Ishikawa (cell line): ENCODE data around the gene THRB.

Experiments
- CEBPB ChIP-seq: IDR thresholded peaks from 2 replicates; pipeline ENCODE4 v1.6.1; 2012
- CREB1 ChIP-seq: IDR thresholded peaks from 2 replicates; pipeline ENCODE4 v1.6.1; 2012; ENCODE audit warnings: low read depth
- EGR1 ChIP-seq: IDR thresholded peaks from 2 replicates; pipeline ENCODE4 v1.6.1; 2012
- EP300 ChIP-seq: IDR thresholded peaks from 2 replicates; pipeline ENCODE4 v1.6.1; 2012; ENCODE audit warnings: borderline replicate concordance
- FOXM1 ChIP-seq: IDR thresholded peaks from 2 replicates; pipeline ENCODE4 v1.6.1; 2012; ENCODE audit warnings: low read depth, borderline replicate concordance
- MAX ChIP-seq: IDR thresholded peaks from 2 replicates; pipeline ENCODE4 v1.6.1; 2012
- NFIC ChIP-seq: IDR thresholded peaks from 2 replicates; pipeline ENCODE4 v1.6.1; 2012
- RAD21 ChIP-seq: IDR thresholded peaks from 2 replicates; pipeline ENCODE4 v1.6.1; 2012; ENCODE audit warnings: low read depth
- REST ChIP-seq: IDR thresholded peaks from 2 replicates; pipeline ENCODE4 v1.6.1; 2012; ENCODE audit warnings: low read depth, mild to moderate bottlenecking
- TAF1 ChIP-seq: IDR thresholded peaks from 2 replicates; pipeline ENCODE4 v1.6.1; 2012; ENCODE audit warnings: low read depth, mild to moderate bottlenecking
- TCF12 ChIP-seq: IDR thresholded peaks from 2 replicates; pipeline ENCODE4 v1.6.1; 2012; ENCODE audit warnings: low read depth
- TEAD4 ChIP-seq: IDR thresholded peaks from 2 replicates; pipeline ENCODE4 v1.6.1; 2012
- USF1 ChIP-seq: IDR thresholded peaks from 2 replicates; pipeline ENCODE4 v1.6.1; 2012
- YY1 ChIP-seq: IDR thresholded peaks from 2 replicates; pipeline ENCODE4 v1.6.1; 2012; ENCODE audit warnings: low read depth
- ZBTB7A ChIP-seq: IDR thresholded peaks from 2 replicates; pipeline ENCODE4 v1.6.1; 2012; ENCODE audit warnings: low read depth

The THRB gene

GRCh38 chr3:24254649-24255048 lies 240.0 kb downstream of the THRB start:
- TF ChIP-seq MAX (no peak), TEAD4 (no peak), CREB1 (no peak), YY1 (no peak), NFIC (no peak), ZBTB7A (no peak), REST (no peak), EGR1 (no peak), RAD21 (no peak), CEBPB (no peak), TCF12 (no peak), EP300 (no peak), USF1 (no peak)

- TF ChIP-seq TCF12 (no peak), MAX (no peak), ZBTB7A (no peak), USF1 (no peak), RAD21 (no peak)
Measured at GRCh38 chr3:24253336-24253735, 241.3 kb downstream of the THRB start.

- TF ChIP-seq TAF1 (no peak), EP300 (no peak), ZBTB7A (no peak), TCF12 (no peak), CREB1 (no peak), CEBPB (no peak), TEAD4 (no peak), REST (no peak), MAX (no peak), USF1 (no peak), RAD21 (no peak), EGR1 (no peak), NFIC (no peak), YY1 (no peak), FOXM1 (no peak)
Measured at GRCh38 chr3:24249523-24249922, 245.1 kb downstream of the THRB start.

GRCh38 chr3:24245056-24245455 lies 249.6 kb downstream of the THRB start:
- TF ChIP-seq TEAD4 (no peak), ZBTB7A (no peak), RAD21 (no peak), CREB1 (no peak)

GRCh38 chr3:24244491-24244890 lies 250.2 kb downstream of the THRB start:
- TF ChIP-seq NFIC (no peak), USF1 (no peak), EP300 (no peak), TAF1 (no peak), RAD21 (no peak), CREB1 (no peak), TCF12 (no peak), EGR1 (no peak), CEBPB (no peak)
